ENCODE data around the gene DGKQ. TPM values are rescaled to one million over a fixed set of nuclear protein-coding genes. Genes with fewer than 3 reads are reported as not detected.

Gene DGKQ
- total and polyA plus RNA-seq, 9 of the 15 experiments (the other 6 are each of a cell fraction or from before 2014, with no cell fraction given), result 0.17 to 22.0 (median 5.6) TPM

- no peak for TF ChIP-seq ARID4B (CRISPR knock-in tag; IDR thresholded peaks at IDR 0.05)
- TF ChIP-seq, protein P1, sequence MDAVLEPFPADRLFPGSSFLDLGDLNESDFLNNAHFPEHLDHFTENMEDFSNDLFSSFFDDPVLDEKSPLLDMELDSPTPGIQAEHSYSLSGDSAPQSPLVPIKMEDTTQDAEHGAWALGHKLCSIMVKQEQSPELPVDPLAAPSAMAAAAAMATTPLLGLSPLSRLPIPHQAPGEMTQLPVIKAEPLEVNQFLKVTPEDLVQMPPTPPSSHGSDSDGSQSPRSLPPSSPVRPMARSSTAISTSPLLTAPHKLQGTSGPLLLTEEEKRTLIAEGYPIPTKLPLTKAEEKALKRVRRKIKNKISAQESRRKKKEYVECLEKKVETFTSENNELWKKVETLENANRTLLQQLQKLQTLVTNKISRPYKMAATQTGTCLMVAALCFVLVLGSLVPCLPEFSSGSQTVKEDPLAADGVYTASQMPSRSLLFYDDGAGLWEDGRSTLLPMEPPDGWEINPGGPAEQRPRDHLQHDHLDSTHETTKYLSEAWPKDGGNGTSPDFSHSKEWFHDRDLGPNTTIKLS (IDR thresholded peaks at IDR 0.05; ENCODE audit: borderline replicate concordance, low read depth), result no peak
- no peak for TF ChIP-seq MXI1 (IDR thresholded peaks at IDR 0.05; ENCODE audit: low read depth, low read length)
- TF ChIP-seq, protein P2, sequence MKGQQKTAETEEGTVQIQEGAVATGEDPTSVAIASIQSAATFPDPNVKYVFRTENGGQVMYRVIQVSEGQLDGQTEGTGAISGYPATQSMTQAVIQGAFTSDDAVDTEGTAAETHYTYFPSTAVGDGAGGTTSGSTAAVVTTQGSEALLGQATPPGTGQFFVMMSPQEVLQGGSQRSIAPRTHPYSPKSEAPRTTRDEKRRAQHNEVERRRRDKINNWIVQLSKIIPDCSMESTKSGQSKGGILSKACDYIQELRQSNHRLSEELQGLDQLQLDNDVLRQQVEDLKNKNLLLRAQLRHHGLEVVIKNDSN (CRISPR knock-in tag; IDR thresholded peaks at IDR 0.05), result no peak
- no peak for TF ChIP-seq DMBX1 (CRISPR knock-in tag; IDR thresholded peaks at IDR 0.05; ENCODE audit: borderline replicate concordance)
- TF ChIP-seq, protein P3, sequence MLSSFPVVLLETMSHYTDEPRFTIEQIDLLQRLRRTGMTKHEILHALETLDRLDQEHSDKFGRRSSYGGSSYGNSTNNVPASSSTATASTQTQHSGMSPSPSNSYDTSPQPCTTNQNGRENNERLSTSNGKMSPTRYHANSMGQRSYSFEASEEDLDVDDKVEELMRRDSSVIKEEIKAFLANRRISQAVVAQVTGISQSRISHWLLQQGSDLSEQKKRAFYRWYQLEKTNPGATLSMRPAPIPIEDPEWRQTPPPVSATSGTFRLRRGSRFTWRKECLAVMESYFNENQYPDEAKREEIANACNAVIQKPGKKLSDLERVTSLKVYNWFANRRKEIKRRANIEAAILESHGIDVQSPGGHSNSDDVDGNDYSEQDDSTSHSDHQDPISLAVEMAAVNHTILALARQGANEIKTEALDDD (IDR thresholded peaks at IDR 0.05), result no peak
- no peak for TF ChIP-seq DDX20 (tag; IDR thresholded peaks at IDR 0.05; ENCODE audit: low read depth)
- TF ChIP-seq, protein P4, sequence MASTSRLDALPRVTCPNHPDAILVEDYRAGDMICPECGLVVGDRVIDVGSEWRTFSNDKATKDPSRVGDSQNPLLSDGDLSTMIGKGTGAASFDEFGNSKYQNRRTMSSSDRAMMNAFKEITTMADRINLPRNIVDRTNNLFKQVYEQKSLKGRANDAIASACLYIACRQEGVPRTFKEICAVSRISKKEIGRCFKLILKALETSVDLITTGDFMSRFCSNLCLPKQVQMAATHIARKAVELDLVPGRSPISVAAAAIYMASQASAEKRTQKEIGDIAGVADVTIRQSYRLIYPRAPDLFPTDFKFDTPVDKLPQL (IDR thresholded peaks at IDR 0.05; ENCODE audit: extremely low read depth, insufficient read length), result peak; percentile 65
- 0 out of 2 replicates have a peak, but pooled peaks have one; percentile 17 for TF ChIP-seq E2F3 (CRISPR knock-in tag; IDR thresholded peaks at IDR 0.05)
- TF ChIP-seq HMG20A (CRISPR knock-in tag; conservative IDR thresholded peaks at IDR 0.05), result no peak
- no peak for TF ChIP-seq RERE (CRISPR knock-in tag; IDR thresholded peaks at IDR 0.05; ENCODE audit: borderline replicate concordance)
These were observed 22.1 kb upstream of the DGKQ start (continued) for GRCh38 chr4:995311-996026.
